GM23338 (cell line): Measurements from ENCODE around the gene FHIP1B.

Source experiments
- CREB1 ChIP-seq: fragments of 250-450 bp; sonication (Bioruptor Pico); IDR thresholded peaks from 2 replicates; pipeline ENCODE4 v1.5.0; 2020; ENCODE audit warnings: low read depth, mild to moderate bottlenecking, moderate library complexity
- CTCF ChIP-seq, 2 experiments: fragments of 200-600 bp in 1 of 2; sonication (generic) in 1 of 2; conservative IDR thresholded peaks; 2 replicates each; pipeline versions ENCODE4 v1.5.1 to v1.6.1; 2016 to 2017; ENCODE audit warnings: antibody characterized with exemption in 2 of 2, low read depth in 2 of 2, mild to moderate bottlenecking in 2 of 2, moderate library complexity in 1 of 2
- ETS1 ChIP-seq: IDR thresholded peaks from 2 replicates; pipeline ENCODE4 v1.6.1; 2016; ENCODE audit warnings: antibody characterized with exemption
- EZH2 ChIP-seq: fragments of 200-600 bp; sonication (generic); IDR thresholded peaks from one replicate; pipeline ENCODE4 v1.8.0; 2017; ENCODE audit warnings: antibody characterized with exemption, mild to moderate bottlenecking, low read depth; ENCODE audit not compliant: unreplicated experiment
- EZH2phosphoT487 ChIP-seq: fragments of 200-600 bp; sonication (generic); IDR thresholded peaks from one replicate; pipeline ENCODE4 v1.8.1; 2018; ENCODE audit warnings: antibody characterized with exemption; ENCODE audit not compliant: unreplicated experiment
- JUNB ChIP-seq: IDR thresholded peaks from one replicate; pipeline ENCODE4 v1.6.1; 2016; ENCODE audit warnings: antibody characterized with exemption; ENCODE audit not compliant: unreplicated experiment
- POLR2AphosphoS5 ChIP-seq: IDR thresholded peaks from 2 replicates; pipeline ENCODE4 v1.6.1; 2016; ENCODE audit warnings: antibody characterized with exemption, low read depth
- REST ChIP-seq: IDR thresholded peaks from one replicate; pipeline ENCODE4 v1.6.1; 2018; ENCODE audit warnings: antibody characterized with exemption; ENCODE audit not compliant: unreplicated experiment

GRCh38 chr11:6197466-6198200, 36.8 kb downstream of the FHIP1B start:
- TF ChIP-seq CTCF (conservative IDR thresholded peaks at IDR 0.05; ENCODE audit: low read depth in 2 of 2) (no peak), JUNB (no peak), REST (no peak), ETS1 (no peak), POLR2AphosphoS5 (no peak), EZH2phosphoT487 (no peak), EZH2 (no peak), CREB1 (no peak)
